ENCODE measurements around the gene IDH1.

GRCh38 chr2:208266936-208267335 is 12.1 kb upstream of the IDH1 start:
- TF ChIP-seq CTCF (conservative IDR thresholded peaks at IDR 0.05; ENCODE audit: low read depth, low read length) (no peak), EZH2phosphoT487 (IDR thresholded peaks at IDR 0.05; ENCODE audit: borderline replicate concordance, low read length) (no peak), EZH2 (IDR thresholded peaks at IDR 0.05; ENCODE audit: low read length, unreplicated experiment) (no peak)
